Measurements from ENCODE around the gene HS3ST6. TPM values are rescaled to one million over a fixed set of nuclear protein-coding genes. Genes with fewer than 3 reads are reported as not detected.

Gene HS3ST6
- not detected in 2 replicates for total RNA-seq (2011; cell fraction: chromatin; rRNA removed; ENCODE audit: low replicate concordance)
- not detected in 2 replicates for total RNA-seq (2011; cell fraction: nucleolus; rRNA removed)
- not detected in 2 replicates for total RNA-seq (2011; cell fraction: nucleoplasm; rRNA removed)
- total RNA-seq (2014; rRNA removed) = not detected in 2 replicates
- total RNA-seq (2014; rRNA removed; fragmentation: Illumina TruSeq; extraction: Trizol) = not detected in 2 replicates
- not detected in 2 replicates for total RNA-seq (2015; rRNA removed; fragmentation: Illumina TruSeq; extraction: Trizol)
- not detected in 2 replicates for total RNA-seq (2021)
- not detected in 2 replicates for polyA plus RNA-seq (2011; rRNA removed)
- not detected in 2 replicates for polyA plus RNA-seq (2011; cell fraction: cytosol; rRNA removed)
- polyA plus RNA-seq (2011; cell fraction: nucleus; rRNA removed) = not detected in 2 replicates
- polyA plus RNA-seq (2012) = not detected in 2 replicates
- not detected in 2 replicates for polyA plus RNA-seq (2014; fragmentation: Illumina TruSeq; extraction: Trizol)
- not detected for polyA plus RNA-seq (2014; fragmentation: Nextera tagmentation; extraction: Ambion mirVana)
- polyA plus RNA-seq (2014; rRNA removed) = not detected in 2 replicates
- polyA minus RNA-seq (2011; rRNA and poly(A)+ RNA removed) = not detected in 2 replicates
- polyA minus RNA-seq (2011; cell fraction: cytosol; rRNA and poly(A)+ RNA removed) = not detected in 2 replicates
- not detected in 2 replicates for polyA minus RNA-seq (2011; cell fraction: nucleus; rRNA and poly(A)+ RNA removed)
- Bru-seq, nascent RNA = not detected
- not detected for BruChase-seq, experiment 1, labeled RNA remaining after a 2-hour chase
- not detected for BruChase-seq, experiment 2, labeled RNA remaining after a 6-hour chase
- long read RNA-seq, experiment 1 = 0 reads
- long read RNA-seq, experiment 2 = 0 reads
- long read RNA-seq, experiment 3 = 0 reads

DNA sequence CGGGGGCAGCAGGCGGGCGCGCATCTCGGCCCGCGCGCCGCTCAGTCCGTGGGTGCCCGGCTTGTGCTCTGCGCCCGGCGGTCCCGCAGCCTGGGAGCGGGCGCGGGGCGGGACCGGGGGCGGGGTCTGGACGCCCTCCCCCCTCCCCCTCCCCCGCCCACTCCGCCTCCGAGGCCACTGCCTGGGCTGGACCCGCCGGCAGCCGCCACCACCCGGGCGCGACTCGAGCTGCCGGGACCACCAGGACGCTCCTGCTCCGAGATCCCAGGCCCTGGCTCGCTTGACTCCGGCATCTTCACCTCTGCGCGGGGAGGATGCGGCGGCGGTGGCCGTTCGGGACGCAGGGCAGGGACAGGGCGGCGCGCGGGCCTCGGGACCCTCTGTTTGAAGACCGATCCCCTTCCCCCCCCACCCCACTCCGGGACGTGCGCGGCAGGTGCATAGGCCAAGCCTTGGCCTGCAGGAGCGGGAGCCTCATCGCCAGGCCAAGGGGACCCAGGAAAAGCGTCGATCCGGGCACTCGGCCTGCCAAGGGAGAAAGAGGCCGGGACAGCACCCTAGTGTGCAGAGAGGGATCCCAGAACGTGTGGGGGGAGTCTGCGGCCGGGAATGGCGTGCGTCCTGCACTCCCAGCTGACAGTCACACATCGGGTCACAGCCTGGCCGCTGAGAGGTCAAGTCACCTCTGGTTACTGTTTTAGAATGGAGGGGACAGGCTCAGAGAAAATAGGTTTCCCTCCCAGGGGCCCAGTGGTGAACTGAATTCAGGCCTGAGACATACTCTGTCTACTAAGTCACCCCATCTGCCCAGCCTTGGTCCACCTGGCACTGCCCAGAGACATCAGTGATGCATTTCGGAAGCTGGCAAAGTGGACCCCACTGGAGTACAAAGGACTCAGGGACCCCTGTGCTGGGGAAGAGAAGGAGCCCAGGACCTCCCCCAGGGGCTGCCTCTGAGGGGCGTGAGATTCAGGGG, at the start of gene HS3ST6:
TSS of gene HS3ST6 (minus strand) at position 65 of the 976 bp plus-strand sequence. CDS start 92 bp downstream, outside the sequence.
- ATAC-seq (no peak), FAIRE-seq (no peak), DNase-seq (ENCODE audit: extremely low read depth in 1 of 4, low spot score in 3 of 4) (peak in 3 of 4 experiments; percentile 53 to 84 (median 80))
- Histone ChIP-seq H2AFZ (ENCODE audit: low read depth, low read length) (no peak within 1 kb of the TSS), H3K79me2 (ENCODE audit: control insufficient read depth, insufficient read depth, low read length) (no peaks in the 10 kb centered on the region), H3K27ac (ENCODE audit: extremely low read depth, low read depth, low read length) (no peak within 1 kb of the TSS), H3K4me3 (no peak within 1 kb of the TSS), H3K9ac (ENCODE audit: insufficient read depth in 1 of 2, low read depth in 2 of 2, low read length in 2 of 2) (no peak within 1 kb of the TSS), H4K20me1 (replicated peaks; ENCODE audit: control insufficient read depth, insufficient read depth, low read length) (0 out of 2 replicates have a peak, but pooled peaks cover 11% of the 10 kb centered on the region), H3K4me2 (ENCODE audit: insufficient read depth, low read length) (no peak within 1 kb of the TSS), H3K9me3 (replicated peaks; ENCODE audit: control insufficient read depth, insufficient read depth, low read depth, low read length) (no peaks in the 10 kb centered on the region), H3K27me3 (ENCODE audit: control insufficient read depth in 2 of 2, insufficient read depth in 2 of 2, low read length in 2 of 2) (peaks cover 20 to 43% of the 10 kb centered on the region in 2 experiments; a peak in 4 of 5 replicates), H3K9me1 (ENCODE audit: control insufficient read depth, insufficient read depth, low read length) (no peaks in the 10 kb centered on the region), H3K4me1 (replicated peaks in 1 of 2; ENCODE audit: control insufficient read depth in 2 of 2, insufficient read depth in 2 of 2, low read length in 2 of 2) (peaks cover 11 to 65% of the 10 kb centered on the region in 2 experiments; a peak in 4 of 5 replicates), H3K36me3 (ENCODE audit: control insufficient read depth, insufficient read depth, low read length) (no peaks in the 10 kb centered on the region)
- in situ Hi-C loops (cut with MboI) (no loop called here), intact Hi-C loops (cut with micrococcal nuclease) (no loop called here)
- ChIA-PET CTCF (ENCODE audit: low intra/inter-chr PET ratio) (no interaction called here), POLR2A (no interaction called here)
- WGBS (ENCODE audit: insufficient coverage, low coverage, missing lambda C conversion rate) = 17% methylated on average over 15 of the region's 71 CpGs
- no peak for TF ChIP-seq SRF (CRISPR knock-in tag; IDR thresholded peaks at IDR 0.05)
- TF ChIP-seq, protein P1, sequence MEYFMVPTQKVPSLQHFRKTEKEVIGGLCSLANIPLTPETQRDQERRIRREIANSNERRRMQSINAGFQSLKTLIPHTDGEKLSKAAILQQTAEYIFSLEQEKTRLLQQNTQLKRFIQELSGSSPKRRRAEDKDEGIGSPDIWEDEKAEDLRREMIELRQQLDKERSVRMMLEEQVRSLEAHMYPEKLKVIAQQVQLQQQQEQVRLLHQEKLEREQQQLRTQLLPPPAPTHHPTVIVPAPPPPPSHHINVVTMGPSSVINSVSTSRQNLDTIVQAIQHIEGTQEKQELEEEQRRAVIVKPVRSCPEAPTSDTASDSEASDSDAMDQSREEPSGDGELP (CRISPR knock-in tag; IDR thresholded peaks at IDR 0.05; ENCODE audit: borderline replicate concordance) = 0 out of 2 replicates have a peak, but pooled peaks have one; percentile 12
- TF ChIP-seq ELF4 (CRISPR knock-in tag; IDR thresholded peaks at IDR 0.05) = no peak
- no peak for TF ChIP-seq SRSF1 (IDR thresholded peaks at IDR 0.05; ENCODE audit: low read depth, low read length)
- TF ChIP-seq GABPB1 (CRISPR knock-in tag; IDR thresholded peaks at IDR 0.05) = no peak
- TF ChIP-seq TAF9B (IDR thresholded peaks at IDR 0.05; ENCODE audit: partially characterized antibody) = no peak
- TF ChIP-seq ZNF740 (CRISPR knock-in tag; IDR thresholded peaks at IDR 0.05) = 0 out of 2 replicates have a peak, but pooled peaks have one; percentile 56
- no peak for TF ChIP-seq ZNF740 (tag; IDR thresholded peaks at IDR 0.05)
- no TSS peak for BruUV-seq (replicated peaks)
